ENCODE data around the gene MACROH2A1. TPM values are rescaled to one million over a fixed set of nuclear protein-coding genes. Genes with fewer than 3 reads are reported as not detected.

Gene MACROH2A1
- 218 TPM for total RNA-seq

GRCh38 chr5:135398855-135399793 is at the start of gene MACROH2A1:
TSS of gene MACROH2A1 (minus strand) at chr5:135399231. CDS start at chr5:135389093, 10,138 bp downstream.
- DNase-seq, result peak; percentile 94

GRCh38 chr5:135448071-135448739 is 49.2 kb upstream of the MACROH2A1 start:
- DNase-seq, result no peak

GRCh38 chr5:135447298-135447929 is 48.4 kb upstream of the MACROH2A1 start, which contains the start of gene DCANP1:
TSS of gene DCANP1 (minus strand) at chr5:135447348. CDS start at chr5:135447108, 240 bp downstream.
- DNase-seq, result no peak

- peak; percentile 52 for DNase-seq
Measured at GRCh38 chr5:135446615-135447014, 47.6 kb upstream of the MACROH2A1 start.

GRCh38 chr5:135446206-135446605 is 47.2 kb upstream of the MACROH2A1 start:
- DNase-seq, result no peak

GRCh38 chr5:135445306-135445985 is 46.4 kb upstream of the MACROH2A1 start:
- no peak for DNase-seq

- no peak for DNase-seq
Measured at GRCh38 chr5:135444881-135445280, 45.9 kb upstream of the MACROH2A1 start.

GRCh38 chr5:135444360-135444759 is 45.3 kb upstream of the MACROH2A1 start:
- no peak for DNase-seq

GRCh38 chr5:135443161-135443960 is 44.3 kb upstream of the MACROH2A1 start:
- DNase-seq, result peak; percentile 79

GRCh38 chr5:135442431-135443160 is 43.6 kb upstream of the MACROH2A1 start:
- DNase-seq, result peak; percentile 64

GRCh38 chr5:135441919-135442318 is 42.9 kb upstream of the MACROH2A1 start:
- no peak for DNase-seq

- peak; percentile 80 for DNase-seq
Measured at GRCh38 chr5:135441350-135441831, 42.4 kb upstream of the MACROH2A1 start.

GRCh38 chr5:135440916-135441315 is 41.9 kb upstream of the MACROH2A1 start:
- no peak for DNase-seq

- DNase-seq, result no peak
Measured at GRCh38 chr5:135439231-135440205, 40.5 kb upstream of the MACROH2A1 start.

GRCh38 chr5:135438636-135439221 is 39.7 kb upstream of the MACROH2A1 start:
- no peak for DNase-seq

GRCh38 chr5:135437796-135438560 is 38.9 kb upstream of the MACROH2A1 start:
- DNase-seq, result peak; percentile 90

- no peak for DNase-seq
Measured at GRCh38 chr5:135437422-135437795, 38.4 kb upstream of the MACROH2A1 start.

- no peak for DNase-seq
Measured at GRCh38 chr5:135436951-135437418, 38.0 kb upstream of the MACROH2A1 start.

All from tongue (tissue), 2 donors.